HepG2 (cell line): ENCODE data around the gene CISD3. TPM values are rescaled to one million over a fixed set of nuclear protein-coding genes. Genes with fewer than 3 reads are reported as not detected.

Experiments
- ELF4 ChIP-seq: sonication (generic); formaldehyde crosslinking; IDR thresholded peaks from 2 replicates; pipeline ENCODE4 v1.5.0; 2020; ENCODE audit warnings: missing genetic modification reagents, mild to moderate bottlenecking, moderate library complexity, borderline replicate concordance
- FOXJ3 ChIP-seq: sonication (generic); formaldehyde crosslinking; IDR thresholded peaks from 2 replicates; pipeline ENCODE4 v1.4.0; 2020; ENCODE audit warnings: missing genetic modification reagents, mild to moderate bottlenecking, borderline replicate concordance
- HDAC6 ChIP-seq: fragments of 200-600 bp; sonication (generic); IDR thresholded peaks from 2 replicates; pipeline ENCODE4 v1.7.0; 2017; ENCODE audit warnings: mild to moderate bottlenecking, antibody characterized with exemption, low read length, low read depth
- HOXA3 ChIP-seq: sonication (generic); formaldehyde crosslinking; IDR thresholded peaks from 2 replicates; pipeline ENCODE4 v1.5.0; 2020; ENCODE audit warnings: missing genetic modification reagents
- KAT7 ChIP-seq: IDR thresholded peaks from 2 replicates; pipeline ENCODE4 v1.6.1; 2018; ENCODE audit warnings: borderline replicate concordance, missing compliant biosample characterization
- KAT8 ChIP-seq: IDR thresholded peaks from 2 replicates; pipeline ENCODE4 v1.6.1; 2016; ENCODE audit warnings: missing genetic modification reagents, missing compliant biosample characterization
- MATR3 ChIP-seq: sonication (generic); formaldehyde crosslinking; IDR thresholded peaks from 2 replicates; pipeline ENCODE4 v1.4.0; 2020; ENCODE audit warnings: missing genetic modification reagents
- MYNN ChIP-seq: sonication (generic); formaldehyde crosslinking; IDR thresholded peaks from 2 replicates; pipeline ENCODE4 v1.4.0; 2020; ENCODE audit warnings: mild to moderate bottlenecking, low read depth, missing genetic modification reagents
- NAIF1 ChIP-seq: sonication (generic); formaldehyde crosslinking; IDR thresholded peaks from 2 replicates; pipeline ENCODE4 v1.5.0; 2020; ENCODE audit warnings: mild to moderate bottlenecking, missing genetic modification reagents, borderline replicate concordance
- NFE2L1 ChIP-seq: sonication (generic); formaldehyde crosslinking; IDR thresholded peaks from 2 replicates; pipeline ENCODE4 v1.4.0; 2020; ENCODE audit warnings: missing genetic modification reagents, mild to moderate bottlenecking, borderline replicate concordance
- NR2F6 ChIP-seq, 2 experiments: IDR thresholded peaks; 2 replicates each; pipeline ENCODE4 v1.6.1; 2016; ENCODE audit warnings: antibody characterized with exemption in 1 of 2, mild to moderate bottlenecking in 1 of 2
- POLR2AphosphoS5 ChIP-seq: IDR thresholded peaks from 2 replicates; pipeline ENCODE4 v1.6.1; 2012; ENCODE audit warnings: low read depth, low read length
- PRDM15 ChIP-seq: sonication (generic); formaldehyde crosslinking; IDR thresholded peaks from 2 replicates; pipeline ENCODE4 v1.4.0; 2020; ENCODE audit warnings: missing genetic modification reagents
- RAD21 ChIP-seq: fragments of 450-650 bp; formaldehyde crosslinking; IDR thresholded peaks from 2 replicates; pipeline ENCODE4 v1.5.0; 2020; ENCODE audit warnings: mild to moderate bottlenecking
- RBAK ChIP-seq: sonication (generic); formaldehyde crosslinking; IDR thresholded peaks from 2 replicates; pipeline ENCODE4 v1.5.1; 2020; ENCODE audit warnings: mild to moderate bottlenecking, missing genetic modification reagents
- RBFOX2 ChIP-seq: fragments of 200-400 bp; formaldehyde crosslinking; IDR thresholded peaks from 2 replicates; pipeline ENCODE4 v1.6.1; 2017; ENCODE audit warnings: low read depth, mild to moderate bottlenecking, low read length
- SP5 ChIP-seq: IDR thresholded peaks from 2 replicates; pipeline ENCODE4 v1.6.1; 2016; ENCODE audit warnings: low read depth, borderline replicate concordance
- TBP ChIP-seq: sonication (generic); formaldehyde crosslinking; IDR thresholded peaks from 2 replicates; pipeline ENCODE4 v1.5.0; 2020; ENCODE audit warnings: missing genetic modification reagents
- ZNF749 ChIP-seq: sonication (generic); formaldehyde crosslinking; IDR thresholded peaks from 2 replicates; pipeline ENCODE4 v1.8.0; 2022; ENCODE audit warnings: mild to moderate bottlenecking, missing genetic modification reagents, moderate library complexity, borderline replicate concordance
- polyA plus RNA-seq, 8 experiments: library from polyadenylated mRNA; depleted of rRNA in 3 of 8; stranded (reverse) in 7 of 8; unstranded in 1 of 8; fragments of >200 nt; fragmentation: Illumina TruSeq in 4 of 8; extraction: Trizol in 4 of 8; gene quantifications; 2 replicates each; pipeline versions ENCODE4 v1.2.1 to v1.2.3, GENCODE V29; 2011 to 2016; ENCODE audit warnings: low read depth in 4 of 8, missing spikeins in 1 of 8, mixed read lengths in 1 of 8; ENCODE audit not compliant: insufficient read depth in 1 of 8
- total RNA-seq, 5 experiments: library from RNA; depleted of rRNA; stranded (reverse); fragments of >200 nt; fragmentation: Illumina TruSeq; extraction: Trizol; gene quantifications; 2 replicates each; pipeline ENCODE4 v1.2.3, GENCODE V29; 2016; ENCODE audit warnings: low read depth in 1 of 5
- TF ChIP-seq, protein P1 (sequence below): sonication (generic); formaldehyde crosslinking; IDR thresholded peaks from 2 replicates; pipeline ENCODE4 v1.5.1; 2020; ENCODE audit warnings: mild to moderate bottlenecking, missing genetic modification reagents, moderate library complexity
- TF ChIP-seq, protein P2 (sequence below): sonication (generic); formaldehyde crosslinking; IDR thresholded peaks from 2 replicates; pipeline ENCODE4 v1.4.0; 2020; ENCODE audit warnings: missing genetic modification reagents, low read depth, mild to moderate bottlenecking, borderline replicate concordance

CISD3 gene
- total and polyA plus RNA-seq, 2 of the 13 experiments (the other 11 are each of a cell fraction or from before 2014, with no cell fraction given) = 30.0 to 34.1 TPM

GRCh38 chr17:38749223-38750043 lies 19.3 kb downstream of the CISD3 start (continued):
- TF ChIP-seq, protein P1, sequence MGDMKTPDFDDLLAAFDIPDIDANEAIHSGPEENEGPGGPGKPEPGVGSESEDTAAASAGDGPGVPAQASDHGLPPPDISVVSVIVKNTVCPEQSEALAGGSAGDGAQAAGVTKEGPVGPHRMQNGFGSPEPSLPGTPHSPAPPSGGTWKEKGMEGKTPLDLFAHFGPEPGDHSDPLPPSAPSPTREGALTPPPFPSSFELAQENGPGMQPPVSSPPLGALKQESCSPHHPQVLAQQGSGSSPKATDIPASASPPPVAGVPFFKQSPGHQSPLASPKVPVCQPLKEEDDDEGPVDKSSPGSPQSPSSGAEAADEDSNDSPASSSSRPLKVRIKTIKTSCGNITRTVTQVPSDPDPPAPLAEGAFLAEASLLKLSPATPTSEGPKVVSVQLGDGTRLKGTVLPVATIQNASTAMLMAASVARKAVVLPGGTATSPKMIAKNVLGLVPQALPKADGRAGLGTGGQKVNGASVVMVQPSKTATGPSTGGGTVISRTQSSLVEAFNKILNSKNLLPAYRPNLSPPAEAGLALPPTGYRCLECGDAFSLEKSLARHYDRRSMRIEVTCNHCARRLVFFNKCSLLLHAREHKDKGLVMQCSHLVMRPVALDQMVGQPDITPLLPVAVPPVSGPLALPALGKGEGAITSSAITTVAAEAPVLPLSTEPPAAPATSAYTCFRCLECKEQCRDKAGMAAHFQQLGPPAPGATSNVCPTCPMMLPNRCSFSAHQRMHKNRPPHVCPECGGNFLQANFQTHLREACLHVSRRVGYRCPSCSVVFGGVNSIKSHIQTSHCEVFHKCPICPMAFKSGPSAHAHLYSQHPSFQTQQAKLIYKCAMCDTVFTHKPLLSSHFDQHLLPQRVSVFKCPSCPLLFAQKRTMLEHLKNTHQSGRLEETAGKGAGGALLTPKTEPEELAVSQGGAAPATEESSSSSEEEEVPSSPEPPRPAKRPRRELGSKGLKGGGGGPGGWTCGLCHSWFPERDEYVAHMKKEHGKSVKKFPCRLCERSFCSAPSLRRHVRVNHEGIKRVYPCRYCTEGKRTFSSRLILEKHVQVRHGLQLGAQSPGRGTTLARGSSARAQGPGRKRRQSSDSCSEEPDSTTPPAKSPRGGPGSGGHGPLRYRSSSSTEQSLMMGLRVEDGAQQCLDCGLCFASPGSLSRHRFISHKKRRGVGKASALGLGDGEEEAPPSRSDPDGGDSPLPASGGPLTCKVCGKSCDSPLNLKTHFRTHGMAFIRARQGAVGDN (CRISPR knock-in tag) = peak; percentile 97
- TF ChIP-seq MYNN (CRISPR knock-in tag) (no peak; the same call in 1 of the 2 replicates), HOXA3 (peak; percentile 73), NR2F6 (IDR thresholded peaks at IDR 0.05) (peak; percentile 41; the same call in 1 of the 2 replicates), NR2F6 (CRISPR knock-in tag; IDR thresholded peaks at IDR 0.05) (no peak; the same call in 1 of the 2 replicates), ELF4 (CRISPR knock-in tag) (peak; percentile 54; the same call in 1 of the 2 replicates), RBFOX2 (peak; percentile 90), MATR3 (no peak), KAT7 (CRISPR knock-in tag) (no peak), FOXJ3 (CRISPR knock-in tag) (no peak; the same call in 1 of the 2 replicates), NFE2L1 (0 out of 2 replicates have a peak, but pooled peaks have one; percentile 61), SP5 (CRISPR knock-in tag) (peak; percentile 88), TBP (CRISPR knock-in tag) (no peak; the same call in 1 of the 2 replicates), NAIF1 (CRISPR knock-in tag) (peak; percentile 12; the same call in 1 of the 2 replicates), RBAK (CRISPR knock-in tag) (no peak), KAT8 (CRISPR knock-in tag) (peak; percentile 38; the same call in 1 of the 2 replicates), RAD21 (CRISPR knock-in tag) (0 out of 2 replicates have a peak, but pooled peaks have one; percentile 25), POLR2AphosphoS5 (peak; percentile 90), ZNF749 (CRISPR knock-in tag) (peak; percentile 48), PRDM15 (CRISPR knock-in tag) (peak; percentile 81), HDAC6 (peak; percentile 80; the same call in 1 of the 2 replicates)
- TF ChIP-seq, protein P2, sequence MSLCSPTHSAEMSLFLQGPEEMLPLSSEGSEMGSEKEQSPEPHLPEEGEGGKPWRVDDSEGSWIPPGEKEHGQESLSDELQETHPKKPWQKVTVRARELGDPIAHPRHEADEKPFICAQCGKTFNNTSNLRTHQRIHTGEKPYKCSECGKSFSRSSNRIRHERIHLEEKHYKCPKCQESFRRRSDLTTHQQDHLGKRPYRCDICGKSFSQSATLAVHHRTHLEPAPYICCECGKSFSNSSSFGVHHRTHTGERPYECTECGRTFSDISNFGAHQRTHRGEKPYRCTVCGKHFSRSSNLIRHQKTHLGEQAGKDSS (CRISPR knock-in tag) = peak; percentile 76; the same call in 1 of the 2 replicates
